ENCODE results near the gene CROCC2. TPM values are rescaled to one million over a fixed set of nuclear protein-coding genes. Genes with fewer than 3 reads are reported as not detected.

CROCC2 gene
- total RNA-seq, 1 donor from 2014 or later: 0.12 TPM

DNA sequence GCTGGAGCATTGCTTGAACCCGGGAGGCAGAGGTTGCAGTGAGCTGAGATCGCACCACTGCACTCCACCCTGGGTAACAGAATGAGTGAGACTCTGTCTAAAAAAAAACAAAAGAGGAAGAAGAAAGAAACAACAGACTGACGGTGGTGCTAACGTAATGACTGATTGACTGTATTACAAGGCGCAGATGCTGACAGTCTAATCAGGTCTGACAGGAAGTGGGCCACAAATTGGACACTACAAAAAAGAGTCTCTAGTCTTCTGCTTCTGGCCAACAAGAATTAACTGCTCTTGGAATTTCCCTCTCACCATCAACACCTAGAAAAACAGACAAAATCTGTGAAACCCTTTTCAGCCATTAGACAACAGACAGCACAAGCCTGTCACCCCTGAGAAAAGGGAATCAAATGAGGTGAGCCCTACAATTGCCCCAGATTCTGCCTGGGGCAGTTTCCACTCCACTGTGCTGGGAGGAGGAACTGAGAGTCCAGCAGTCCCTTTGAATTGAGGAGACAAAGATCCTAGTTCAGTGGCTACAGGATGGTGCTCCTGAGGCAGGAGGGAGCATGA is 135.5 kb downstream of the CROCC2 start:
- ATAC-seq: no peak

Other genes starting within 250 kb of the CROCC2 start
- not detected for gene AQP12B, start 223.5 kb upstream of the CROCC2 start, total RNA-seq
- gene AQP12A, start 214.5 kb upstream of the CROCC2 start, total RNA-seq: not detected
- 0.12 TPM for gene KIF1A, start 86.1 kb upstream of the CROCC2 start, total RNA-seq
- not detected for gene AGXT, start 37.5 kb upstream of the CROCC2 start, total RNA-seq
- gene MAB21L4, start 10.2 kb upstream of the CROCC2 start, total RNA-seq: 148 TPM
- 3.9 TPM for gene SNED1, start 92.3 kb downstream of the CROCC2 start, total RNA-seq
- 23.7 TPM for gene MTERF4, start 196.0 kb downstream of the CROCC2 start, total RNA-seq
- gene PASK, start 243.1 kb downstream of the CROCC2 start, total RNA-seq: 12.2 TPM
- 74.7 TPM for gene PPP1R7, start 244.1 kb downstream of the CROCC2 start, total RNA-seq